Thoracic aorta (tissue), 2 donors: ENCODE data around the gene MOCS1. TPM values are rescaled to one million over a fixed set of nuclear protein-coding genes. Genes with fewer than 3 reads are reported as not detected.

ENCODE experiments used
- ATAC-seq: fragments of 150-250 bp; one replicate; pipeline ENCODE4 v1.8.0; 2017; ENCODE audit warnings: low read depth; ENCODE audit not compliant: insufficient number of reproducible peaks, low FRiP score
- DNase-seq: peaks from one replicate; pipeline ENCODE4 v3.0.0-alpha.2; 2020; ENCODE audit warnings: low spot score
- H3K27ac ChIP-seq, 2 donors: fragments of 200-600 bp; sonication (generic); 1 replicate in 1 of 2; 2 replicates in 1 of 2; pipeline ENCODE4 v1.5.1; 2016; ENCODE audit warnings: mild to moderate bottlenecking in 2 of 2, moderate library complexity in 2 of 2
- H3K27me3 ChIP-seq: fragments of 200-600 bp; sonication (generic); replicated peaks from 2 replicates; pipeline ENCODE4 v1.6.0; 2016; ENCODE audit warnings: mild to moderate bottlenecking; ENCODE audit not compliant: insufficient read depth
- H3K36me3 ChIP-seq: fragments of 200-600 bp; sonication (generic); one replicate; pipeline ENCODE4 v1.5.1; 2016
- H3K4me1 ChIP-seq, 2 donors: fragments of 200-600 bp; sonication (generic); 1 replicate in 1 of 2; 2 replicates in 1 of 2; pipeline versions ENCODE4 v1.5.1 to v1.6.0; 2016; ENCODE audit warnings: low read depth in 2 of 2, mild to moderate bottlenecking in 1 of 2; ENCODE audit not compliant: control insufficient read depth in 1 of 2
- H3K4me3 ChIP-seq: fragments of 200-600 bp; sonication (generic); 2 replicates; pipeline ENCODE4 v1.5.1; 2016; ENCODE audit warnings: mild to moderate bottlenecking
- H3K9me3 ChIP-seq: fragments of 200-600 bp; sonication (generic); 2 replicates; pipeline ENCODE4 v1.5.1; 2016
- total RNA-seq, 2 donors: library from RNA; depleted of rRNA; stranded (reverse); fragments of >200 nt; gene quantifications; one replicate each; pipeline versions ENCODE4 v1.1.0 to v1.2.3, GENCODE V29; 2016
- TF ChIP-seq, protein P1 (sequence below): fragments of 200-600 bp; sonication (generic); IDR thresholded peaks from one replicate; pipeline ENCODE4 v1.5.1; 2019; ENCODE audit warnings: antibody characterized with exemption

Gene MOCS1
- total RNA-seq, 2 donors from 2014 or later, result 29.1 to 44.9 TPM

DNA sequence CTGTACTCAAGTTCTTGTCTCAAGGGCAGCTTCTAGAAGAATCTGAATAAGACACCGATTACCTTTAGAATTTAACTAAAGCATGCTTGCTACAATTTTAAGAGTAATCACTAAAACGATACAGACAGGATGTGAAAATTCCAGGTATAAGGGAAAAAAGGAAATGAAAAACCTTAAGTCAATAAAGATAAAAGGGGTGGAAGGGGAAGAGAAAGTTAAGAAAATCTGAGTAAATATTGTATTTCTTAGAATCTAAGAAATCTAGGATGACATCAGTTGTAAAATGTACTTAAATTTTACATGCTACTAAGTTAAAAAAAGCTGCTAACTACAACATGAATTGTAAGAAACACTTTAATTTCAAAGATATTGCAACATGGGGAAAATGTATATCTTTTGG, 30.3 kb upstream of the MOCS1 start:
- Histone ChIP-seq H3K36me3 (no peaks in the 10 kb centered on the region), H3K9me3 (no peaks in the 10 kb centered on the region), H3K4me3 (no peak overlapping the region), H3K27me3 (no peaks in the 10 kb centered on the region), H3K27ac (no peak overlapping the region), H3K4me1 (no peaks in the 10 kb centered on the region)
- TF ChIP-seq, protein P1, sequence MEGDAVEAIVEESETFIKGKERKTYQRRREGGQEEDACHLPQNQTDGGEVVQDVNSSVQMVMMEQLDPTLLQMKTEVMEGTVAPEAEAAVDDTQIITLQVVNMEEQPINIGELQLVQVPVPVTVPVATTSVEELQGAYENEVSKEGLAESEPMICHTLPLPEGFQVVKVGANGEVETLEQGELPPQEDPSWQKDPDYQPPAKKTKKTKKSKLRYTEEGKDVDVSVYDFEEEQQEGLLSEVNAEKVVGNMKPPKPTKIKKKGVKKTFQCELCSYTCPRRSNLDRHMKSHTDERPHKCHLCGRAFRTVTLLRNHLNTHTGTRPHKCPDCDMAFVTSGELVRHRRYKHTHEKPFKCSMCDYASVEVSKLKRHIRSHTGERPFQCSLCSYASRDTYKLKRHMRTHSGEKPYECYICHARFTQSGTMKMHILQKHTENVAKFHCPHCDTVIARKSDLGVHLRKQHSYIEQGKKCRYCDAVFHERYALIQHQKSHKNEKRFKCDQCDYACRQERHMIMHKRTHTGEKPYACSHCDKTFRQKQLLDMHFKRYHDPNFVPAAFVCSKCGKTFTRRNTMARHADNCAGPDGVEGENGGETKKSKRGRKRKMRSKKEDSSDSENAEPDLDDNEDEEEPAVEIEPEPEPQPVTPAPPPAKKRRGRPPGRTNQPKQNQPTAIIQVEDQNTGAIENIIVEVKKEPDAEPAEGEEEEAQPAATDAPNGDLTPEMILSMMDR, result no peak
- ATAC-seq (no peak), DNase-seq (no peak)

DNA sequence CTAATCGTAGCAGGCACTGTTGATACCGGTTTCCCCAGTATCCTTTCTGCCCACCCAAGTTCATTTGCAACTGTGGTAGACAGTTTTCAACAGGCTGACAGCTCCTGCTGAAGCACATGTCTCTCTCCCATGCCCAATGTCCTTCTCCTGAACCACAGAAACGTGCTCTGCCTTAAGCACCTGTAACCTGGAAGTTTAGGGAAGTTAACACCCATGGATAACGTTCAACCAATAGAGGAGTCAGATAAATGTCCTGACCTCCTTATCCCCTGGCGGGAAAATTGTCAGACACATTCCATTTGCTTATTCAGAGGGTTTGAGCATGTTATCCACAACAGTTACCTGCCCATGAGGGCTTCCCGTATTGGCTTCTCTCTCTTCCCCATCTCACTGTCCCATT, 29.8 kb upstream of the MOCS1 start:
- no peaks in the 10 kb centered on the region for H3K9me3 ChIP-seq
- no peaks in the 10 kb centered on the region for H3K4me1 ChIP-seq
- H3K27me3 ChIP-seq, result no peaks in the 10 kb centered on the region
- TF ChIP-seq, protein P1, result no peak
- no peak for ATAC-seq
- DNase-seq, result no peak
- H3K36me3 ChIP-seq, result no peaks in the 10 kb centered on the region
- no peak overlapping the region for H3K4me3 ChIP-seq
- H3K27ac ChIP-seq, result no peak overlapping the region

DNA sequence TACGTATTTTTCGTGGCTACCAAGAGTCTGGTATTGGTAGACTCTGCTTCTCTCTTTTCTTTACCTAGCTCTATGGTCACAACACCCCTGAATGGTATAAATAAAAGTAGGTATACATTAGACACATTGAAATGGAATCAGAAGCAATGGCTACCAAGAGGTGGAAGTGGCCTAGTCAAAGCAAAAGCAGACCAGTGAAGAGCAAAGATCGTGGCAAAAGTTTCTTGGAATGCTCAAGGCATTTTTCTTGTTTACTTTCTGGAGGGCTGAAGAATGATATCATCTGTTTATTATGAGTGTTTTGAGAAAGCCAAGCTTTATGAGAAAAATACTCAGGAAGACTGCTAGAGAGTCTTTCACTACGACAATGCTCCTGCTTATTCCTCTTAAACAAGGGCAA, 28.6 kb upstream of the MOCS1 start:
- ATAC-seq (no peak), DNase-seq (no peak)
- Histone ChIP-seq H3K4me3 (no peak overlapping the region), H3K27ac (no peak overlapping the region), H3K9me3 (no peaks in the 10 kb centered on the region), H3K36me3 (no peaks in the 10 kb centered on the region), H3K4me1 (no peaks in the 10 kb centered on the region), H3K27me3 (no peaks in the 10 kb centered on the region)
- TF ChIP-seq, protein P1, result no peak

DNA sequence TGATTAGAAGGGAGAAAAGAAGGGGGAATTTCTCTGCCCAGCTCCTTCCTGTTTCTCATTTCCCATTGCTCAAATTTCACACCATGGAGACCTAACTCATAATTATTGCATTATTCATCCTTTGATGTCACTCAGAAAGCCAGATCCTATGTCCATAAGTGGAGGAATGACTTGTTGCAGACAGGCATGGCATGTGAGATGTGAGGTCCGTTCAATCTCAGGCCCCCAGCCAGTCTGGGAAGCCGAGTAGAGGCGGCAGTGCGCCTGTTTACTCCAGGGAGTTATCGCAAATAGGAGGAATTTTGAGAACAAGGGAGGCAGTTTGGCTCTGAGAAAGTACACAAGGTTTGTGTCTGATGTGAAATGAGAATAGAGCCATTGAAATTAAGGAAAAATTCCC, 26.9 kb upstream of the MOCS1 start:
- Histone ChIP-seq H3K9me3 (no peaks in the 10 kb centered on the region), H3K36me3 (no peaks in the 10 kb centered on the region), H3K27ac (no peak overlapping the region), H3K27me3 (no peaks in the 10 kb centered on the region), H3K4me3 (no peak overlapping the region), H3K4me1 (no peaks in the 10 kb centered on the region)
- no peak for ATAC-seq
- DNase-seq, result no peak
- TF ChIP-seq, protein P1, result no peak

DNA sequence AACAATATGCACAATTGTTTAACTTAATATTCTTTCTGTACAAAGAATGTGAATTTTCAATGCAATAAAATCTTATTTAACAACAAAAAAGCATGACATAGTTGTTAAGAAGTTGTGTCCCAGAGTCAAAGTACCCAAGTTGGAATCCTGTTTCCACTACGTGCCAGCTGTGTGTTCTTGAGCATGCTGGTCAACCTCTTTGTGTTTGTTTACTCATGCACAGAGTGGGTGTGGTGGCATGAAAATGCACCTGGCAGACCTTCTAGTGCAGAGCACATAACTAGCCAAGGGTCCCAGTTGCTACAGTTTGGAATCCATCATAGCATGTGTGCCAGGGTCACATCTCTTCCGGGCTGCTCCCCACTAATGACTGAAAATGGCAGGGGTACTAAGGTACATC, 24.7 kb upstream of the MOCS1 start:
- ATAC-seq, result no peak
- Histone ChIP-seq H3K4me1 (no peaks in the 10 kb centered on the region), H3K36me3 (no peaks in the 10 kb centered on the region), H3K27me3 (no peaks in the 10 kb centered on the region), H3K9me3 (no peaks in the 10 kb centered on the region), H3K4me3 (no peak overlapping the region), H3K27ac (no peak overlapping the region)
- DNase-seq, result no peak
- TF ChIP-seq, protein P1, result no peak
